Measurements from ENCODE around the gene CLCN4.

CLCN4 gene

DNA sequence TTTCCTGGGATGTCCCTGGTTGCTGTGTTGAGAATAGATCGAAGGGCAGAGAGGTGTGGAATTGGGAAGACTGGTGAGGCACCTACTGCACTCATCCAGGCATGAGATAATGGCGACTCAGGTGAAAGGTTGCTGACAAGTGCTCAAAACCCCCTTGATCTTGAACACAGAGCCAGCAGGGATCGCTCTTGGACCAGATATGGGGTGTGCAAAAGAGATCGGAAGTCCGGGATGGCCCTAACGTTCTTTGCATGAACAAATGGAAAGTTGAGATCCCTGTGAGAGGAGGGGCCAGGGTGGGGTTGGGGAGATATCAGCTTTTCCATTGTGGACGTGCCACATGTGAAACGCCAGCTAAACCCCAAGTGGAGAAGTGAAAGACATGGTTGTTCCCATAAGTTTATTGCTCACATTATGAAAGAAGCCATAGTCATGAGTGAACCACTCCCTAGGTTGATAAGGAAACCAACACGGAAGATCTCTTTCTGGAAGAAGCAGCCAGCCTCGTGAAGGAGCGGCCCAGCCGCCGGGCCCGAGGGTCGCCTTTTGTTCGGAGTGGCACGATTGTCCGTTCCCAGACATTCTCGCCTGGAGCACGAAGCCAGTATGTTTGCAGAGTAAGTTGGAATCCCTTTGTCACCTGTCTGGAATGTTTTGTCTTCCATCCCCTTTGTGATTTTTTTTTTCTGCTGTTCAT lies 22.6 kb upstream of the CLCN4 start:
- DNase-seq = no peak

GRCh38 chrX:10134921-10135320 lies 21.9 kb upstream of the CLCN4 start:
- no peak for DNase-seq

DNA sequence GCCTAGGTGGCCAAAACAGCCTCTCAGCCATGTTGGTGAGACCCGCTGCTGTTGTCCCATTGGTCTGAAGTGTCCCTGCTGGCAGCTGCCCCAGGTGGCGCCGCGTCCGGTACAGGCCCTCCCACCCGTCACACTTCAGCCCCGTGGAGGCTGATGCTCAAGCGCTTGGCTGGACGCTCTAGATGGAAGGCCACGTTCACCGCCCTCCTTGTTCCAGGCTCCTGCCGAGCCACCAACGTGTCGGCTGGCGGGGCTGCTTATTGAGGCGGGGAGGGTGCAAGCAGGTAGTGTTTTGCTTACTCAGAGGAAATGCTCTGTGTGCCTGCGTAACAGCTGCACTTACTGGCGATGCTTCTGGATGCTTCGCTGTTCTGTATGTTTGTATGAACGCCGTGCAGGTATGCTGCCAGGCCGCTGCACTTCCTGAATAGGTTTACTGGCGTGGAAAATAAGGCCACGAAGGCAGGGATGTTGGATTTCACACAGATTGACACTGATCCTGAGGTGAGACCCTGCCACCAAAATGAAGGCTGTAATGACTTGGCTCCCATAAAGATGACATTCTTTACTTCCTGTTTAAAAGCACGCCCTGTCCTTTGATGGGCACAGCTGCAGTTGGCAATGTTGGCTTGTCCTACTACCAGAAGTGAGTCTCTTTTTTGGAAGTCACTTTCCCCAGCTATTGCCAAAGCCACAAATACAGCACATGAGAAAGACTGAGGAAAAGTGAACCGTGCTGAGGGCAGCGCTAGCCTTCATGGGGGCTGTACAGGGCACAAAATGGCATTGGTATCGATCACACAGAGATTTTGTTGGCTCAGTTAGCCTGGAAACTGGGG lies 21.0 kb upstream of the CLCN4 start:
- DNase-seq = no peak

DNA sequence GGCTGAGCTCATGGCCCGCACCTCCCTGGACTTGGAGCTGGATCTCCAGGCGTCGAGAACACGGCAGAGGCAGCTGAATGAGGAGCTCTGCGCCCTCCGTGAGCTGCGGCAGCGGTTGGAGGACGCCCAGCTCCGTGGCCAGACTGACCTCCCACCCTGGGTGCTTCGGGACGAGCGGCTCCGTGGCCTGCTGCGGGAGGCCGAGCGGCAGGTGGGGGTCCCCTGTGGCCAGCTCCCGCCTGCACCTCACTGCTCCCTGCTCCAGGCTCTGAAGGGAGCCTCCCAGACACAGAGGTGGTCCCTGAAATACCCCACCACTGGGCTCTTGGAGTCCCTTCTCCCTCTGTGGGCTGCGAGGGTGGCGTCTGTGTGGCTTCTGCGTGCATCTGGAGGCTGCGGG lies 18.0 kb upstream of the CLCN4 start:
- no peak for DNase-seq

- DNase-seq = no peak
Observed at GRCh38 chrX:10140264-10140663, 16.5 kb upstream of the CLCN4 start.

GRCh38 chrX:10142041-10142599 lies 14.7 kb upstream of the CLCN4 start:
- DNase-seq = no peak

DNA sequence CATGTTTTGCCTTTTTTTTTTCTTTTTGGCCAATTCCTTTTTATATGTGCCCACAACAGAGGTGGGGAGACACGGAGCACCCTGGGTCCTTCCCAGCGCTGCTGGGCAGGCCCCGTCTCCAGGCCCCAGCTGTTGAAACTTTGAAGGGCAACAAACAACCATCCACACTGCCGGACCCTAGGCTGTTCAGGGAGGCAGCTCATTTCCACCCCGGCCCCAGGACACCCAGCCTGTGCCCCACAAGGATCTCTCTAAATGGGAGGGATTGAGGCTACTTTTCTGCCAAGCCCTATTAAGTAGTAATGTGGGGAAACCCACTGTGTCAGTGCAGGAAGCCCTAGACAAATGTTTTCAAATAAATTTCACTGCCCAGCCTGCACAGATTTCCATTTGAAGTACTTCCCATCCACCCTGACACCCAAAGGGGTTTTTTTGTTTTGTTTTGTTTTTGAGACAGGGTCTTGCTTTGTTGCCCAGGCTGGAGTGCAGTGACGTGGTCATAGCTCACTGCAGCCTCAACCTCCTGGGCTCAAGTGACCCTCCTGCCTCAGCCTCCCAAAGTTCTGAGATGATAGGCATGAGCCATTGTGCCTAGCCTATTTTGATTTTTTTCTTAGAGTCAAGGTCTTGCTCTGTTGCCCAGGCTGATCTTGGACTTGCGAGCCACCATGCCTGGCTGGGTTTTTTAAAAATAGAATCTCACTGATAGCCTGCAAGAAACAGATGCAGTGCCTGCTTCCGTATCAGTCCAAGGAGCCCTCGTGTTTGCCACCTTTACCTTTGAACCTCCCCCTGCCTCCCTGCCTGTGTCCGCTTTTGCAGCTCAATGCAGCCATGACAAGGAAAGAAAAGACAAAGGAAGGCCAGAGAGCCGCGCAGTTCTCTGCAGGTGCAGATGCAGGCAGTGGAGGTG lies 13.4 kb upstream of the CLCN4 start:
- DNase-seq = no peak

DNA sequence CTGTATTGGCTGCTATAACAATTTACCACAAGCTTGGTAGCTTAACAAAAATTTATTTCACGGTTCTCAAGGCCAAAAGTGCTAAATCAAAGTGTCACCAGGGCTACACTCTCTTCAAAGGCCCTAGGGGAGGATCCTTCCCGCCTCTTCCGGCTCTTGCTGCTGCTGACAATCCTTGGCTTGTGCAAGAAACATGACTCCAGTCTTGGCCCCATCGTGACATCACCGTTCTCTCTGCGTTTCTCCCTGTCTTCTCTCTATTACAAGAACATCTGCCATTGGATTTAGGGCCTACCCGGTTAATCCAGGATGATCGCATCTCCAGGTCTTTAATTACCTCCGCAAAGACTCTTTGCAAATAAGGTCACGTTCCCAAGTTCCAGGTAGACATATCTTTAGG lies 10.4 kb upstream of the CLCN4 start:
- DNase-seq = no peak

DNA sequence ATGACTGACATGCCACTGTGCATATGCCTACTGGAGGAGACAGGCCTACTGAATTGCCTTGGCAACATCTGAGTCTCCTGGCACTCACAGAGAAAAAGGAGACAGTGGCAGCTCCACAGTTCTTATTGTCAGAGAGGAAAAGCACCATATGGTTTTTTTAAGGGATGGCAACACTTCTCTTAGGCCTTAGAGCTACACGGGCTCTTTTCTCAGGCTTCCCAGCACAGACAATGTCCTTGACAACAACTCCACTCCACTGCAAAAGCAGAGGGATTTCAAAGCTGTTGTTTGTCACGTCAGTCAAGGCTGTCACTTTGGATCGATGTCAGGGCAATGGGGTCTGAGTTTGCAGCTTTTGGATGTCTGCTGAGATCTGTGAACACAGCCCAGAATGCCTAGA lies 4.7 kb upstream of the CLCN4 start:
- DNase-seq = no peak

GRCh38 chrX:10155137-10155536 lies 1.6 kb upstream of the CLCN4 start:
- DNase-seq = no peak

- DNase-seq = no peak
Observed at GRCh38 chrX:10157032-10157341, 212 bp downstream of the CLCN4 start.

DNA sequence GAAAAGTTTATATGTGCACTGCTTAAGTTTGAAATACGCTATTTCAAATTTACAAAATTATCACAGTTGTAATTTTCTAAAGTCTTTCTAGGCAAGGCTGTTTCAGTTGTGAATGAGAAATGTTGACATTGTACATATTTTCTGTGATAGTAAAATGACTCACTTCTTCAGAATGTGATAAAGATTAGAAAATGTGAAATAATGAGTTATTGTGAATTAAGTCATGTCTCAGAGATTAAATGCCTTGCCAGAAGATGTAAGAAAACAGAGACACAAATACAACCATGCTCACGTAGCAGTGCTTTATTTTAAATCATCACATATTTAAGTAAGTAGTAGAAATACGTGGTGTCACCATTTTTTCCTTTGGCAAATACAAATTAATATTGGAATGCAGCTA lies 768 bp downstream of the CLCN4 start:
- DNase-seq = no peak

DNA sequence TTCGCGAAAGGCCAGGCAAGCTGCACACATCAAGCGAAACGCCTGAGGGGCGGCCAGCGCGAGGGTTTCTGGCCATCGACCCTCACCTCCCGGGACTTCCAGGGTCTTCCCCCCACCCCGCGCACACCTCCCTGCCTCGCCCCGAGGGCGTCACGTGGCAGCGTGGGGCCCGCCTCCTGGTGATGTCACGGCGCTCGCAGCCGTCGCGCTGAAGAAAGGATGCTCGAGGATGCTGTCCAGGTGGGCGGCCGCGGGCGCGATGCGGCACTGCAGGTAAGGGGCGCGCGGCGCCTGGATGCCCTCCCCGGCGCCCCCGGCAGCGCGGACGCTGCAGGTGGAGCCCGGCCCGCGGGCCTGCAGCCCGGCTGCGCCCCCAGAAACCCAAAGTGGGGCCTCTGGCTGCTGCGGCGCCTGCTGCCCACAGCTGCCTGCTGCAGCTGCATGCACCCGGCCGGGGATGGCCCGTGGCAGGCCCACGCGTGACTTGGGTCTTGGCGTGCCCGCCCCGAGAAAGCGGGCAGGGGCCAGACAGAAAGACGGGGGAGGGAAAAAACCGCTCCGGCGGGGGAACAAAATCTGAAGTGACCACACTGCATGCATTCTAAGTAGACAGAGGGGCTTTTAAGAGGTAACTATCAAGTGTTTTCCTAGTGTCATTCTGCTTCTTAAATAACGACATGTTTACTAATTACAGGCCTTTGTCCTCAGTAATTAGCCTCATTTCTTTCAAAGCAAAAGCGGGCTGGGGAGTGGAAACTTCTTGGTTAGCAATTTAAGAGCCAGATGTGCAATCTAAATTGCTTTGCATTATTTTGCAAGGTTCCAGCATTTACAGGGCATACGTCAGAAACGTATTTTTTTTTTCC lies 1.7 kb downstream of the CLCN4 start:
- DNase-seq = peak; percentile 74 to 78

DNA sequence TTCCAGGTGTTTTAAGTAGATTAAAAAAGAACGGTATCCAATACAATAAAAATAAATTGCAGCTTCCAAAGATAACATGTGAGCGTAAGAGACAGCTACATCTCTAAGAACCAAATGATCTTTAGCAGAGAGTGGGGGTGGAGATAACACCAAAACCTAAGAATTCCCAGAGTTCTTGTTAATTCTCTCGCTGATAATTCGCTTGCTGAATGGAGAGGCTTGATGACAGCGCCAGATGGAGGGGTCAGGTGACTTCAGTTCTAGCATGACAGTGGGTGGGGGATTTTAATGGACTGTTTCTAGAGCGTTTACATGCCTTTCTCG lies 2.3 kb downstream of the CLCN4 start:
- no peak for DNase-seq

GRCh38 chrX:10160211-10160610 lies 3.4 kb downstream of the CLCN4 start:
- no peak for DNase-seq

GRCh38 chrX:10163031-10163430 lies 6.3 kb downstream of the CLCN4 start:
- DNase-seq = no peak

DNA sequence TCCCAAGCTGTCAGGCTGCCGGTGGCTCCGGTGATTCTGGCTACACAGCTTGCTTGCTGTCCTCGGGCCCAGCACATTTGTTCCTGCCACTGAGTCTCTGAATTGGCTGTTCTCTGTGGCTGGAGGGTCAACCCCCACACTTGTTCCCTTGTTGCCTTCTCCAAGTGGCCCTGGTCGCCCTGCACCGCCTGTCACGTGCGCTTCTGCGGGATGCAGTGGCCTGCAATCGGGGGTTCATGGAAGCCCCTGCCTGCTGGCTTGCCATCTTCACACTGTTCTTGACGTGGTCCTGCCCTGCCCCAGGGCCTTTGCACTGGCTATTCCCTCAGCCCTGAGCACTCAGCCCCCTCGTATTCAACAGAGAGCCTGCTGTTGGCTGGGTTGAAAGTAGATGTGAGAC lies 8.1 kb downstream of the CLCN4 start:
- DNase-seq = no peak

- DNase-seq = no peak
Observed at GRCh38 chrX:10165580-10166247, 8.9 kb downstream of the CLCN4 start.

GRCh38 chrX:10166248-10166716 lies 9.5 kb downstream of the CLCN4 start:
- no peak for DNase-seq

- no peak for DNase-seq
Observed at GRCh38 chrX:10166731-10167151, 10.0 kb downstream of the CLCN4 start.

- no peak for DNase-seq
Observed at GRCh38 chrX:10167573-10167972, 10.8 kb downstream of the CLCN4 start.

GRCh38 chrX:10168226-10168625 lies 11.5 kb downstream of the CLCN4 start:
- no peak for DNase-seq

Measured in NCI-H2081 (cell line).